GM19452 (cell line): Measurements from ENCODE around the gene AKNA.

Source experiments
- ATAC-seq: cut with Tn5 transposase; IDR thresholded peaks from one replicate; pipeline ENCODE4 v1.9.1; 2021; ENCODE audit not compliant: unreplicated experiment

The AKNA gene

GRCh38 chr9:114309096-114309495 lies 78.7 kb downstream of the AKNA start:
- no peak for ATAC-seq

DNA sequence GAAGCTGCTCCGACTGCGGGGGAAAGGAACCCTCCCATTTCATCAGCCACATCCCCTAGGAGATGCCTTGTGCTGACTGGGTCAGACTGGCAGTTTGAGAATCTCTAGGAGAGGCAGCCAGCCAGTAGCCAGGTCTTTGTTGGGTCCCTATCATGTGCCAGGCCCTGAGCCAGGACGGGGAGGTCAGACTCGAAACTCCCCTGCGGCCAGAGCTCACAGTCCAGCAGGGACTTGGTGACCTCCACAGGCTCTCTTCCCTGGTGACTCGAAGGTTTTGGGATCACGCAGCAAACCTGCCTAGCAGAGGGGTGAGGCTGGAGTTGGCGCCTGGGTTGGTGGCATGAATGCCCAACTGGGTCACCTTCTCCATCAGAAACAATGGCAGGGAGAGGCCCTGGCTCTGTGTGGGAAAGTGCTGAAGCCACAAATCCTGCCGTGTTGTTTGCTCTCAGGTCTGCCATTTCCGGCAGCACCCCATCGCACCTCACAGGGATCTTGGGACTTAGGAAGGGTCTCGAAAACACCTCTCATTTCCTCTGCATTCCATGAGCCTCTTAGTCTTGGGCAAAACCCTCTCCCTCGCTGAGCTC lies 79.3 kb downstream of the AKNA start:
- no peak for ATAC-seq

GRCh38 chr9:114307899-114308267 lies 79.9 kb downstream of the AKNA start:
- ATAC-seq: no peak

- no peak for ATAC-seq
Observed at GRCh38 chr9:114304416-114305188, 83.2 kb downstream of the AKNA start.

GRCh38 chr9:114303977-114304376 lies 83.8 kb downstream of the AKNA start:
- ATAC-seq: no peak

DNA sequence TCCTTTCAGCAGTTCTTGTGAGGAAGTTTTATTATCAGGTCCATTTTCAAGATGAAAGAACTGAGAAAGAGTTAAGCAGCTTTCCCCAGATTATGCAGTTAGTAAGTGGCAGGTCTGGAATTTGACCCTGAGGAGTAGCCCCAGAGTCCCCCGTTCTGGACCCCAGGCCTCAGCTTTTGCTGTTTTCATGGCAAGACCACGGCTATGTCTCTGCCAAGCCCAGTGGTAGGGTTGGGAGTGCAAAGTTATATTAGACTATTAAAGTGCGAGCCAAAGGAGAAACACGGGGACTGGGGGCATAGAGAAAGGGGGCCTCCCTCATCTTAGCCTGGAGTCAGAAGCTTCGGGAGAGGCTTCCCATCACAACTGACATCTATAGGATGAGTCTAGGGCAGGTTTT lies 84.2 kb downstream of the AKNA start:
- ATAC-seq: no peak

GRCh38 chr9:114302727-114303126 lies 85.1 kb downstream of the AKNA start:
- ATAC-seq: no peak

DNA sequence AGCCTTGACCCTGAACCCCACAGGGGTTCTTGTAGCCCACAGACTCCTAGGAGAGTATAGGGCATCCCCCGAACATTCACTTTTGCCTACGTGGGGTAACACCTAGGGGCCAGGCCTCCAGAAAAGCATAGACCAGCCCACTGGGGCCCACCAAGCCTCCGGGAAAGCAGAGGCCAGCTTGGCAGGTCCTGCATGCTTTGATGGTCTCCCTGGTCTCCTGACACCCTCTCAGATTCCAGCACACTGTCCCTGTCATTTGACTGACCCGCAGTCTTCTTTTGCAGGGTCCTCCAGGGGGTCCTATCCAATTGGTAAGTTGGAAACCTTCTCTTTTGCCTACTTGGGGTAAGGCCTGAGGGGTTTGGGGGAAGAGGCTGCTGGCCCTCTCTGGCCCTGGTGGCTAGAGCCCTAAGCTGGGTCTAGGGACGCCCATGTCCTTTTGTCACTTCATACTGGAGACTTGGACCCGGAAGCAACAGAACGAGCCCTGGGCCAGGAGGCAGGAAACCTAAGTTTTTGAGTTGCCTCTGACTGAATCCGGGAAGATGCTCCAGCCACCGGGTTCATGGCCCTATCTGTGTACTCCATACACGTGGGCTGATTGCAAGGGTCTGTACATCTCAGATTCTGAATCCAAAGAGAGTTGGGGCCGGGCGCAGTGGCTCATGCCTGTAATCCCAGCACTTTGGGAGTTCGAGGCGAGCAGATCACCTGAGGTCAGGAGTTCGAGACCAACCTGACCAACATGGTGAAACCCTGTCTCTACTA lies 85.8 kb downstream of the AKNA start:
- ATAC-seq: no peak

DNA sequence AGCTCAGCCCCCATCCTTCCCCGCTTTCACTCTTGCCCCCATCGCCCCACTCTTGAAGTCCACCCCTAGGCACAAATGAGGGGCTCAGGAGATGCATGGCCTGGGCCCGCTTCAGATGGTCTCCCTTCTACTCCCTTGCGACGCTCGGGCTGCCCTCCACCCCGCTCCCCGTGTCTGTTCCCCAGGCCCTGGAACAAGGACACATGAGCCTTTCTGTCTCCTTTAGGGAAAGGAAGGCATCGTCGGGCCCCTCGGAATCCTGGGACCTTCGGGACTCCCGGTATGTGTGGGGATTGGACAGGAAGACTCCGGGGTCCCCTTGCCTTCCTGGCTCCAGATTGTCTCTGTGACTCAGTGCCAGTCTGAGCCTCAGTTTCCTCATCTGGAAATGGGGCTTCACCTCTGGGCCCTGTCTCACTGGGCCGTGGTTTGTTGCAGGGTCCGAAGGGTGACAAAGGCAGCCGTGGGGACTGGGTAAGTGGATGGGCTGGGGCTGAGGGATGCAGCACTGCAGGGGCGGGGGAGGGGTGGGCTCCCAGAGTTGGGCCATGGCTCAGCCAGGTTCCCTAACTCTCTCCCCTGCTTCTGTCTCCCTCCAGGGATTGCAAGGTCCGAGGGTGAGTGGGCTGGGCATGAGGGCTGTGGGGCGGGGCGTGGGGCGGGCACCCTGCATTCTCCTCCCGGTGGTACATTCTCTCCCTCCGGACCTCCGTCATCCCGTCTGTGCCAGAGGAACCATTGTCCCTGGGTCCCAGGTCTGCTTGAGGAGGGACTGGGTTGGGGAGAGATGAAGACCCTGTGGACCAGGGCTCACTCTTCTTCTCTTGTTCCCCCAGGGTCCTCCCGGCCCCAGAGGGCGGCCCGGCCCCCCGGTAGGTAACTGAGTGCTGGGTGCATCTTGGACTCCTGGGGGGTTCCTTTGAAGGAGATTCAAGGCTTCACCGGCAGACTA lies 86.7 kb downstream of the AKNA start:
- ATAC-seq: no peak

DNA sequence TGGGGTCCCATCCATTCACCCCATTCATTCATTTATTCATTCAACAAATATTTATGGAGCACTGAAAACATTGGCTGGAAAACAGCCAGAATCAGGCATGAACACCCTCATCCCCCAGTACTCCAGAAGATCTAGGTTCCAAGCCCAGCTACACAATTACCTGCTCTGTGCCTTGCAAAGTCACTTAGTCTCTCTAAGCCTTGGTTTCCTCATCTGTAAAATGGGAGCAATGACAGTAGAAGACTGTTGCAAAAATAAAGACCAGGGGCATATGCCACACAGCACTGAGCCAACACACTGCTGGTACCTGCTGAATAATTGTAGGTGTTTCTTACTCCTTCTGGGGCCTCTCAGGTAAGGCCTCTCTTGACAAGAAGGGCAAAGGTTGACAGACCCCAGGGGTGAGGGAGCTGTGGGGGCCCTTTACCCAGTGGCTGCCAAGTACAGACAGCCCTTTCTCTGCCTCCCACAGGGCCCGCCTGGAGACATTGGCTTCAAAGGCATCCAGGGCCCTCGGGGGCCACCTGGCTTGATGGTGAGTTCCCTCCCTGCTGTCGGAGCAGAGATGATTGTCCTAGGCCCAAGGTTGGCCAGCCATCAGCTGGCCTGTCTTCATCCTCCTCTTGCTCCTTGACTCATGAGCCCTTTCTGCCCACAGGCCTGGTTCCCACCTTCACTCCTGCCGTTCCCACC lies 87.5 kb downstream of the AKNA start:
- ATAC-seq: no peak

DNA sequence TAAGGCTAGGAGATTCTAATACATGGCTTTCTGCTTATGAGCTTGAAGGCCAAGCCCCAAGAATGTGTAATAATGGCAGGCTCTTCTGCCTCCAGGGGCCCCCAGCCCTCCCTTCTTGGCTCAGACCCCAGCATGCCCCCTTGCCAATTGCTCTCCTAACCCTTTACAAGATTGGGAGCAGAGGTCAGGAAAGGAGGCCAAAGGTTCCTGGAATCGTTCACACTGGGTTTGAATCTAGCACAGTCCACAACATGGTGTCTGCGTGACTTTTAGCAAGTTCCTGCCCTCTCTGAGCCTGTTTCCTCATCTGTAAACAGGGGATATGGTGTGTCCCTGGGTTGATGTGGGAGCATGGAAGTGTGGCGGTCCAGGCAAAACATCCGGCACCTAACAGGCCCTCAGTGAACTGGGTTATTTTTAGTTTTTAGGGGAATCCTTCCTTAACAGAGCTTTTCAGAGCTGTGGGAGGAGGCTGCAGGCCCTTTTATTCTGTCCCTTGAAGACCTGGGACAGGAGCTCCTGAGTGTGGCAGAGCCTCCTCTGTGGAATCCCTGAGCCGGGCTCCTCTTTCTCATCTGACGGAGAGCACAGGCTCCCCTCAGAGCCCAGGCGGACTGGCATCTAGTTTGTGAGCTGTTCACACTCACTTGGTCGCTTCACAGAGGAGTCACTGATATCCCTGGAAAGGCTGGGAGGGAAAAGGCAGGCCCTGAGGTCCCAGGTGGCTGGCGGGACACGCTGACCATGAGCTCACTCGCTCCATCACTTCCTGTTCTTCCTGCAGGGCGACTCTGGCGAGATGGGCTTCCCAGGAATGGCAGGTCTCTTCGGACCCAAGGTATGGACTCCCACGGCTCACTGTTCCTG lies 88.3 kb downstream of the AKNA start:
- no peak for ATAC-seq

DNA sequence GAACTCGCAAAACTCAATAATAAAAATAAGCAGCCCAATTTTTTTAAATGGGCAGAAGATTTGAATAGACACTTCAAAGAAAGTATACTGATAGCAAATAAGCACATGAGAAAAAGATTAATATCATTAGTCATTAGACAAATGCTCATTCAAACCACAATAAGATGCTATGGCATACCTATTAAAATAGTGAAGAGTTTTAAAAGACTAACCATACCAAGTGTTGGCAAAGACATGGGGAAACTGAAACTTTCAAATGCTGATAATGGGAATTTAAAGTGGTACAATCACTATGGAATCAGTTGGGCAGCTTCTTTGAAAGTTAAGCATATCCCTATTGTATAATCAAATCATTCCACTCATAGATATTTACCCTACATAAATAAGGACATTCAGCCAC lies 91.4 kb downstream of the AKNA start:
- no peak for ATAC-seq

DNA sequence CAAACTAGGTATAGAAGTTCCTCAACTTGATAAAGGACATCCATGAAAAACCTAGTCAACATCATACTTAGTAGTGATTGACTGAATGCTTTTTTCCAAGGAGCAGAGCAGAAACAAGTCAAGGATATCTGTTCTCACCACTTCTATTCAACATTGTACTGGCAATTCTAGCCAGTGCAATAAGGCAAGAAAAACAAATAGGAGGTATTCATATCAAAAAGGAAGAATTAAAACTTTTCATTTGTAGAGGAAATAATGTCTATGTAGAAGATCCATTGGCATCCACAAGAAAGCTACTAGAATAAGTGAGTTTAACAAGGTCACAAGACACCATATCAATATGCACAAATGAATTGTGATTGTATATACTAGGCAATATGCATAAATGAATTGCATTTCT lies 93.1 kb downstream of the AKNA start:
- ATAC-seq: no peak

- no peak for ATAC-seq
Observed at GRCh38 chr9:114291886-114292590, 95.7 kb downstream of the AKNA start.

GRCh38 chr9:114291064-114291474 lies 96.7 kb downstream of the AKNA start:
- no peak for ATAC-seq

GRCh38 chr9:114290561-114290986 lies 97.2 kb downstream of the AKNA start:
- ATAC-seq: no peak

GRCh38 chr9:114289571-114290481 lies 98.0 kb downstream of the AKNA start:
- ATAC-seq: no peak

- no peak for ATAC-seq
Observed at GRCh38 chr9:114289106-114289505, 98.7 kb downstream of the AKNA start.
